Vagina (tissue), 2 donors: ENCODE data around the gene SIRT2.

Source experiments
- POLR2A ChIP-seq, 2 donors: fragments of 450-650 bp; IDR thresholded peaks; one replicate each; pipeline ENCODE4 v1.6.1; 2017; ENCODE audit warnings: antibody characterized with exemption in 2 of 2, mild to moderate bottlenecking in 2 of 2, moderate library complexity in 2 of 2
- POLR2AphosphoS5 ChIP-seq, 2 donors: sonication (generic); formaldehyde crosslinking; IDR thresholded peaks; one replicate each; pipeline ENCODE4 v1.9.0; 2017; ENCODE audit warnings: antibody characterized with exemption in 2 of 2, mild to moderate bottlenecking in 2 of 2, low read depth in 1 of 2; ENCODE audit not compliant: insufficient read depth in 1 of 2
- TF ChIP-seq, protein P1 (sequence below), 3 experiments: fragments of 450-650 bp in 2 of 3; fragments of 200-600 bp in 1 of 3; sonication (generic) in 1 of 3; IDR thresholded peaks; one replicate each; pipeline ENCODE4 v1.5.1; 2017 to 2019; ENCODE audit warnings: antibody characterized with exemption in 3 of 3, mild to moderate bottlenecking in 2 of 3, moderate library complexity in 2 of 3

DNA sequence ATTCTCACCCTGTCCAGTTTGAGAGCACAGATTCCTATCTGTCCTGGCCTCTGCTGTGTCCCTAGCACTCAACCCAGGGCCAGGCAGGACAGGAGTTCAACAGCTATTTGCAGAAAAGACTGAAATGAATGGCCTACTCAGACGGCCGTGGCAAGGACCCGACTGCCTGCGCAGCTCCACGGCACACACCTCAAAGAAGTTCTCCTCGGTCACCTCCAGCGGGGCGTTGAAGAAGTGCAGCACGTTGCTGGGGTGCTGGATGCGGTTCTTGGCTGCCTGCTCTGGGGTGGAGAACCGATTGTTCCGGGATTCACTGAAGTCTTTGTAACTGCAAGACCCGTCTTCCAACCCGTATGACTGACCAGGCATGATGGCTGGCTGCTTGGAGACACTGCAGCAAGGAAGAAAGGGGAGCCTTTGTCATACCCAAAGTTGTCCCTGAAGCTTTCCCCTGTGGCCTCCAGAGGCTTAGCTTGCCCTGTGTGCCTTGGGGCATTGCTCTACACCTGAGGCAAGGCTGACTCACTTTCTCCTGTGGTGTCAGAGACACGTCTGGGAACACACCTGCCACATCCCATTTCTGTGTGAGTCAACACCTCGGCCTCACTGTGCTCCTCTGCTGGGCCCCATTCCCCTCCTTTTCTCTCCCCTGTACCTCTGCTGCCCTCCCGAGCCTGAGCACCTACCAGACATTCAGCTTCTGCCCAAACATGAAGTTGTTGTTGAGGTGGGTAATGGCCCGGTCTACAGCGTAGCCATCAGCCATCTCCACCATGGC is 61.0 kb downstream of the SIRT2 start:
- TF ChIP-seq, protein P1, sequence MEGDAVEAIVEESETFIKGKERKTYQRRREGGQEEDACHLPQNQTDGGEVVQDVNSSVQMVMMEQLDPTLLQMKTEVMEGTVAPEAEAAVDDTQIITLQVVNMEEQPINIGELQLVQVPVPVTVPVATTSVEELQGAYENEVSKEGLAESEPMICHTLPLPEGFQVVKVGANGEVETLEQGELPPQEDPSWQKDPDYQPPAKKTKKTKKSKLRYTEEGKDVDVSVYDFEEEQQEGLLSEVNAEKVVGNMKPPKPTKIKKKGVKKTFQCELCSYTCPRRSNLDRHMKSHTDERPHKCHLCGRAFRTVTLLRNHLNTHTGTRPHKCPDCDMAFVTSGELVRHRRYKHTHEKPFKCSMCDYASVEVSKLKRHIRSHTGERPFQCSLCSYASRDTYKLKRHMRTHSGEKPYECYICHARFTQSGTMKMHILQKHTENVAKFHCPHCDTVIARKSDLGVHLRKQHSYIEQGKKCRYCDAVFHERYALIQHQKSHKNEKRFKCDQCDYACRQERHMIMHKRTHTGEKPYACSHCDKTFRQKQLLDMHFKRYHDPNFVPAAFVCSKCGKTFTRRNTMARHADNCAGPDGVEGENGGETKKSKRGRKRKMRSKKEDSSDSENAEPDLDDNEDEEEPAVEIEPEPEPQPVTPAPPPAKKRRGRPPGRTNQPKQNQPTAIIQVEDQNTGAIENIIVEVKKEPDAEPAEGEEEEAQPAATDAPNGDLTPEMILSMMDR (IDR thresholded peaks at IDR 0.05), result no peak
- peak in 1 of 2 donors; percentile 50 for TF ChIP-seq POLR2AphosphoS5 (IDR thresholded peaks at IDR 0.05; ENCODE audit: insufficient read depth in 1 of 2, low read depth in 1 of 2)
- no peak for TF ChIP-seq POLR2A (IDR thresholded peaks at IDR 0.05)
